ENCODE results near the gene SMARCAL1.
"Not testable (repeated sequence)": the region's sequence is repeated elsewhere in the genome, so short reads cannot be mapped to it uniquely, and the experiment has no call there.

The SMARCAL1 gene

DNA sequence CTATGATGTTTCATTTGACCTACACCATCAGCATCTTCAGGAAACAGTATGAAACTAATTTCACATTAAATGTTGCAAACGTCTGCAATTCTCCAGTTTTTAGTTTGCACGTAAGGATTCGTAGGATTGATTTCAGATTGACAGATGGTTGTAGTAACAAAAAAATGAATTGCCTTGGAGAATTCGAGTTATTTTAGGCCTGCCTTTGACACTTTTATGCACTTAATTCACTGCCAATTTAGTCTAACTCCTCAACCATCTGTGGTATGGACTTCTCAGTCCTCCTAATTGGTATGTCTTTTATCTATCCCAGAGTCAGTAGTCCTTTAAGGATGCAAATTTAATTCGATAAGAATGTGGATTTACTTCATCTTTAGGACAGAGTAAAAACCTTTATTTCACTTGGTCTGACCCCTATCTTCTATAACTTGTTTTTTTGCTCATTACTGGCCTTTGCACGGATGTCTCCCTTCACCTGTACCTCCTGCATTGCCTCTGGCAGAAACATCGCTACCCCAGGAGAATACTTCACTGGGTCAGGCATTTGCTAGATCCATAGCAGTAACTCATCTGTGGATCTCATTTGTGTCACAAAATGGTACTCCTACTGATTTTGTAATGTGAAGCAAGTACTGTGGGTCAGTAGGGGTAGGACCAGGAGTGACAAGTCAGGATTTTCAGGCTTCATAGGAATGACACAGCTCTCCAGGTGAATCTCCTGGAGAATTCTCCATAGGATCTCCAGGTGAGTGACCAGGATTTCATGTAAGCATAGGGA is 90.3 kb downstream of the SMARCAL1 start:
- DNase-seq (ENCODE audit: low spot score): no peak

DNA sequence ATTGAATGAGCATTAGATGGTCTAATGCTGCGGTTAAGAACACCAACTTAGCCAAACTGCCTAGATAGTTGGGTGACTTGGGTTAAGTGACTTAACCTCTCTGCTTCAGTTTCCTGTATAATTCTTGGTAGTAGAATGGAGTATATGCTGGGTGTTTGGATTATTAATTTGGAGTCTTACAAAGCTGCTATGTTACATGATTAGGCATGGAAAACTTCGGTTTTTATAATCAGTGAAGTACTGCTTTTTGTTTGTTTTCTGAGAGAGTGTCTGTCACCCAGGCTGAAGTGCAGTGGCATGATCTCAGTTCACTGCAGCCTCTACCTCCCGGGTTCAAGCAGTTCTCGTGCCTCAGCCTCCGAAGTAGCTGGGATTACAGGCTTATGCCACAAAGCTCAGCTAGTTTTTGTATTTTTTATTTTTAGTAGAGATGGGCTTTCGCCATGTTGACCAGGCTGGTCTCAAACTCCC is 90.9 kb downstream of the SMARCAL1 start:
- DNase-seq (ENCODE audit: low spot score): no peak

DNA sequence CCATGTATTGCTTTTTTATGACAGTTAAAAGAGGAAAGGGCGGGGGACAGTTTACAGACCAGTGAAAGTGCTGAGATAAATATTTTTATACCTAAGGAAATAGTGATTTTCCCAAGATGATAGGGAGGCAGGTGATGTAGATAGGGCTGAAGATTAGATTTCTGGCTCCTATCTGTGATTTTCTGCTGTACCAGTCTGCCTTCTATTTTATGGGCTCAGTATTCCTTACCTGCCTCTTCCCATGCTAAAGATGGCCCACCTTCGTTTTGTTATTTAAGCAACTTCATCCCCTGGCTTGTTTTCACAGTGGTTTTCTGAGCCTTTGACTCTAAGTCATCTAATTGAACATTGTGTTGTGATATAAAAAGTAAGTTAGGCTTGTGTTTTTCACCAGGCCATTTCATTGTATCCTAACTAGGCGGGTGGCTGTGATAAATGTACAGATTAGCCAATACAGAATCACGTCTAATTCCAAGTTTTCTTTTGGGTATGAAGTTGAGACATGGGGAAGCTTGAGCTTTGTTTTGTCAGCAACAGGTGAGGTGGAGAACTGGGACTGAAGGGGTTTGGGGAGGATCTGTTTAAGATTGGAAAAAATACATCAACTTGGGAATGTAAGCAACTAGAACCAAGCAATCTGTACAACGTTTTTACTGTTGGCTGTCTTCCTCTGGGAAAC is 91.6 kb downstream of the SMARCAL1 start:
- no peak for DNase-seq (ENCODE audit: low spot score)

DNA sequence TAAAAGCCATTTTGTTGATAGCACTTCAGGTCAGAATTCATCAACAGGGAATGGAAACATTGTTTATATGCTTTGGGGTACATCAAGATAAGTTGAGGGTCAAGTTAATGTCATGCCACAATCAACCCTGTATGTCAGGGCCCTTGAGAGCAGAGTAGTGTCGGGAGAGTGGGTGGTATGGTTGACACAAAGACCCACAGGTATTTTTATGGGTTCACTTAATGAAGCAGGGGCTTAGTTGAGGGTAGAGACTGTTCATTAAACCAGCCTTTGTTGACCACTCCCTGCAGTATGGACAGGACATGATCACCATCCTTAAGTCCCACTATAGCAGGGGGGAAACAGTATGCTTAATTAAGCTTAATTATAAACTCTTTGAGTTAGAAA is 92.1 kb downstream of the SMARCAL1 start:
- no peak for DNase-seq (ENCODE audit: low spot score)

DNA sequence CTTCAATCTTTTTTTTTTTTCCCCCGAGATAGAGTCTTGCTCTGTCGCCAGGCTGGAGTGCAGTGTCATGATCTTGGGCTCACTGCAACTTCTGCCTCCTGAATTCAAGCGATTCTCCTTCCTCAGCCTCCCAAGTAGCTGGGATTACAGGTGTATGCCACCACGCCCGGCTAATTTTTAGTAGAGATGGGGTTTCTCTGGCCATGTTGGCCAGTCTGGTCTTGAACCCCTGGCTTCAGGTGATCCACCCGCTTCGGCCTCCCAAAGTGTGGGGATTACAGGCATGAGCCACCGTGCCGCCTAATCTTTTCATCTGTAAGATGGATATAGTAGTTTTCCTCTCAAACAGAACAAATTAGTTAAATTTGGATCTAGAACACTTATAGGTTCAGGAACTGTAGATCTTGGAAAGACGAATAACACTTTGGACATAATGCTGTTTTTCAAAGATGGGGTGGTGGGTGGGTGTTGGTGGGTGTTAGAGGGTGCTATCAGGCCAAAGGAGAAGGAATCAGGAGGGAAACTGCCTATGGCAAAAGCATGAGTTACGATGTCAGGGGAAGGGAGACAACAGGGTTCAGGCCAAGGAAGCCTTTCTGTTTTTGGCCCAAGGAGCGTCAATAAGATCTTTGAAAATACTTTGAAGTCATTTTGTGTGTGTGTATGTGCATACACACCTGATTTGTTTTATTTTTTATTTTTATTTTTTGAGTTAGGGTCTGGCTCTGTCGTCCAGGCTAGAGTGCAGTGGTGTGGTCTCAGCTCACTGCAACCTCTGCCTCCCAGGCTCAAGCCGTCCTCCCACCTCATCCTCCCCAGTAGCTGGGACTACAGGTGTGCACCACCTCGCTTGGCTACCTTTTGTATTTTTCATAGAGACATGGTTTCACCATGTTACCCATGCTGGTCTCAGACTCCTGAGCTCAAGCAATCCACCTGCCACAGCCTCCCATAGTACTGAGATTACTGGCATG is 93.1 kb downstream of the SMARCAL1 start:
- no peak for DNase-seq (ENCODE audit: low spot score)

DNA sequence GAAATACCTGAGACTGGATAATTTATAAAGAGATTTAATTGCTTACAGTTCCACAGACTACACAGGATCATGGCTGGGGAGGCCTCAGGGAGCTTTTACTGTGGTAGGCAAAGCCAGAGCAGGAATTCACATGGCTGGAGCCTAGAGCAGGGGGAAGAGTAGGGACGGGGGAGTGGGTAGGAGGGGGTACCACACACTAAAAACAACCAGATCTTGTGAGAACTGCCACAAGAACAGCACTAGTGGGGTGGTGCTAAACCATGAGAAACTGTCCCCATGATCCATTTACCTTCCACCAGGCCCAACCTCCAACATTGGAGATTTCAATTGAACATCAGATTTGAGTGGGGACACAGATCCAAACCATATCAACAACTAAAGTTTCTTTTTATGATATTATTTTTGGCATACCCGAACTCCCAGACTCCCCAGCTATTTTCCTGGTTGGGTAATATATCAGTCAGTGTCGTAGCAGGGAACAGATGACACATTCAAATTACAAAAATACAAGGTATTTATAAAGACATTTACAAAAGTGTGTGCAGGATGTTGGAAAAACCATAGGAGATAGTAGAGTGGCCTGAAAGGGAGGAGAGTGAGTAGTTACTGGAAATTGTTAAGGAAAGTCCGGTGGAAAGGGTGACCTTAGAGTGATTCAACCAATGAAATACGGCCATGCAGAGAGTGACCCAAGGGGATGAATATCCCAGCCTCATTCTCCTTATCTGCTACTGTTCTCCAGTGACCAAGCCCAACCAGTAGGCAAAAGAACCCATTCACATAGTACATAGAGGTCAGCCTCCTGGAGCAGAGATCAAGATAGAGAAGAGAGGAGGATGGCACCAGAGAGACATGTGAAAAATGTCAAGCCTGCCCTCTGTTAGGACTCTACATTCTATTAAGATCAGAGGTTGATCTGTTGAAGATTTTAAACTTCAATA is 95.2 kb downstream of the SMARCAL1 start:
- DNase-seq (ENCODE audit: low spot score): no peak

DNA sequence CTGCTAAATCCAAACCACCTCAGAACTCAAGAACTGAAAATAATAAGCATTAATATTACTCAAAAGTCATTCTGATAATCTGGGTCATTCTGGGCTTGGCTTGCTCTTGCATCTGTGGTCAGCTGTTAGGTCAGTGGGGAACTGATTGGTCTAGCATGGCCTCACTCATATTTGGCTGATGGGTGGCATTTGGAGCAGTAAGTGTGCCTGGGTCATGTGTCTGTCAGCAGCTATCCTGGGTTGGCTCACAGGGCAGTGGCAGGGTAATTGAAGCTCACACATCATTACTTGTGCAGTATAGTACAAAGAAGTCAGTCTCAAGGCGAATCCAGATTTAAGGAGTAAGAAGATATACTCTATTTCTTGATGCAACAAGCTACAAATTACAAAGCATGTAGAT is 95.9 kb downstream of the SMARCAL1 start:
- DNase-seq (ENCODE audit: low spot score): no peak

DNA sequence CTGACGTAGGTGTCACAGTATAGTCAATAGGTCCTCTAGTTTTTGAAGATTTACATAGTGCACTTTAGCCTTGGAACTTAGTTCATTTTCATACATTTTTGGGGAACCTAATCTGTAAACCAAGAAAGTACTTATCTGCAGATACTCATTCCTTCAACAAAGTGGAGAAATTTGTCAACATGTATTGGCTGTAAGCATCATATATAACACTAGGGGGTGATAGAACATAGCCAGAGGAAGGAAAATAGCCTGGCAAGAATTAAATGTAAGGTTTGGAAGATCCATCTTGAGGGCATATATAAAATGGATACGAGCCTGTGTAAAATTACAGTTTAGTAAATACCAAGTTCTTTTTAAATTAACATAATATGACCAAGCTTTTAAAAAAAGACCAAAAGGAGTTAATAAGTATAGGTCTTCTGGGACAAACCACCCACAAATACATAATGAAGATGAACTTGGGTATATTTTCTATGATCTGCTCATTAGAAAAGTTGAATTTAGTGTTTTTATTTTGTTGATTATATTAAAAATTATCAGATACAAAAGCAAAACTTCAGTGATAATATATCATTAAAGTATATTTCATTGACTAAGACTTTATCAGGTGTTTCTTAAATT is 104.6 kb downstream of the SMARCAL1 start:
- DNase-seq (ENCODE audit: low spot score): peak; percentile 22

DNA sequence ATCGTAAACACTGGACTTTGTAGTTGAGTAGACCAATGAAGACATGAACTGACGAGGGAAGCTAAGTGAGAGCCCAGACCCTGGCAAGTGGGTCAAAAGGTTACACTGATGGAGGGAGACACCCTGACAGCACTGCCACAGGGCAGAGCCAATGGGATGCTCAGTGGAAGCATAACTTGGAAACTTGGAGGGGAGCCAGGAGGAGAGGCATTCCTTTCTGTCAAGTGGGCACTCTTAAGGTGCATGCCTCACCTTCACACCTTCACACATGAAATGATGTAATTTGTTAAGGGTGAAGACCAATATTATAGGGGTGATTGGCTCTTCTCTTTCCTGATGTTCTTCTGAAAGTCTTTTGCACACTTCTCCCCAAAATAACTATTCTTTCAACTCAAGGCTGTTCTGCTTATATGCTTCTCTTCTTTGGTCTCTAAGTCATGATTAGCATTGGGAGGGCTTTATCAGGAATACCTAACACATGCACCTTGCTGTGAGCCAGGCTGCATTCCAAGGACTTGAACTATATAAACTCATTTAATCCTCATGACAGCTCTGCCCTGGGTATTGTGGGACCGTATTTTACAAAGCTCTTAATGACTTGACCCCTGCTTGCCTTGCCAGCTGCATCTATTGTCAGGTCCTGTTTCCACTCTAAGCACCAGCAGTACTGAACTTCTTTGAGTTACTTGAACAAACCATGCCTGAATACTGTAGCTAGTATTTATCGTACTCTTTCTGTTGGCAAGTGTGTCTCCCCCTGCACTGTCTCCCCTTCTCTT is 105.4 kb downstream of the SMARCAL1 start:
- DNase-seq (ENCODE audit: low spot score): no peak

DNA sequence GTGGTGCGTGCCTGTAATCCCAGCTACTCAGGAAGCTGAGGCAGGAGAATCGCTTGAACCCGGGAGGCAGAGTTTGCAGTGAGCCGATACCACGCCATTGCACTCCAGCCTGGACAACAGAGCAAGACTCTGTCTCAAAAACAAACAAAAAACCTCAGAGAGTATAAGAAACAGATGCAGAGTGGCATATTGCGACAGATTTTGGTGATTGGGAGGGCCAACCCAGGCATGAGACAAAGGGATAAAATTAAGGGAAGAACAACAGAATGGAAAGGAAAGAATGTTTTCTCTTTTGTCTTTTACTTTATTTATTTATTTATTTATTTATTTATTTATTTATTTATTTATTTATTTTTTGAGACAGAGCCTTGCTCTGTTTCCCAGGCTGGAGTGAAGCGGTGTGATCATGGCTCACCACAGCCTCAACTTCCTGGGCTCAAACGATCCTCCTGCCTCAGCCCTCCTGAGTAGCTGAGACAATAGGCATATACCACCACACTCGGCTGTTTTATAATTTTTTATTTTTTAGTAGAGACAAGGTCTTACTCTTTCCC is 106.4 kb downstream of the SMARCAL1 start:
- not testable (repeated sequence) for DNase-seq (ENCODE audit: low spot score)

DNA sequence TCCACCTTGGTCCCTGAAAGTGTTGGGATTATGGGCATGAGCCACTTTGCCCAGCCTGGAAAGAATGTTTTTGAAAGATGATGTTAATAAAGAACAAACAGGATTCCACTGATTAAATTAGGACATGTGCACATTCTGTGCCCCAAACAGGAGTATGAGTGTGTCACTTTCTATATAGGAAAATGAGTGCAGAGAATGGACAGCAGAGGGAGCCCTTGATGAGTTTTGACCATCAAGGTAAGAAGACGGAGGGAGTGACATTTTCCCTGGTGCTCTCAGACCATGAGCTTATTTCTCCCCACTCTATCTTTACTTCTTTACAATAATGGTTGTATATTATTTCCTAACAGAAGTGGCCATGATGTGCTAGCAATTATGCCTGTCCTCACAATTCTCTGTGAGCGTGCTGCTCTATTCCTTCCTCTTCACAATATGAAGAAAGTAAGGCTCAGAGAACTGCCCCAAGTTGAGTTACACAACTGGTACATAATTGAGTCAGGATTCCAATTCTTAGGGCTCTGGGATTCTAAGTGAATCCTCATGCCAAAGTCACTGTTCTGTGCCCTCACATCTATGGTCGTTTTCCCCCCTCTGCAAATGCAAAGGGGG is 107.0 kb downstream of the SMARCAL1 start:
- DNase-seq (ENCODE audit: low spot score): peak; percentile 43

DNA sequence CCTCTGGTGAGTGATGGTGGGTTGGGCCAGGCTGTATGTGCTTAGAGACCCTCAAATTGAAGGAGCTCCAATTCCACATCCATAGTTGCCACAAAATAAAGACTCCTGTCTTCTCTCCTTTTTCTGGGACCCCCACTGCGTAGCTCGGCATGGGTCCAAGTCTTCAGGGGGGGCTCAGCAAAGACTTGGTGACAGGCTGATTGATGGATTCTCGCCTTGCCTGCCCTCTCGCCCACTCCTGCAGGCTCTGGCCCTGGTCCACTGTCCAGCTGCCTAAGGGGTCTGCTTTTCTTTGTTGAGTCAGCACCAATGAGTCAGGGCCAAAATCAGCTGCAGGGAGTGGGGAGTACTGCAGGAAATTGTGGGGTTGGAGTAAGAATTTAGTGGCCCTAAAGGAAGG is 107.8 kb downstream of the SMARCAL1 start:
- DNase-seq (ENCODE audit: low spot score): no peak

DNA sequence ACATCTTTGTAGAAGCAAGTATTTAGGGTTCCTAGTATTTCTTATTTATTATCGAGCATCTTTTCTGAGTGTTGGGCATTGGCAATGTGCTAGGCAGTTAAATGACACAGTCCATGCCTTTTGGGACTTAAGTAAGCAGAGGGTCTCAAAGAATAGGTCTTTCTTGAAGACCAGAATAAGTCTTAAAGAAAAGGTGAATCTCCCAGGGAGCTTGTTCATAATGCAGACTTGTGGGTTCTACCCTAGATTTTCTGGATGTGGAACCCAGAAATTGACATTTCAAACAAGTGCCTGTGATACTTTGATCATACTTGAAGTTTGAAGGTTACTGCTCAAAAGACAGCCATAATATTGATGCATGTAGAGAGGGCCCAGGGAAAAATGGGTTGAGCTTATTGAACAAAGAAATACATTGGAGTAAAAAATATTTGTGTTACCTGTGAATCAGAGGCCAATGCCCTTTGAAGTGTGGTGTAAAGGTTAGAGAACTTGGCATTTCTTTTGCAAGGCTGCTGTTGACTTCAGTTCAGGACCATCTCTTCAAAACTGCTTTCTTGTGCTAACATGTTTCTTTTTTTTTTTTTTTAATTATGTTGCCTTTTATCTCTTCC is 110.7 kb downstream of the SMARCAL1 start:
- DNase-seq (ENCODE audit: low spot score): no peak

DNA sequence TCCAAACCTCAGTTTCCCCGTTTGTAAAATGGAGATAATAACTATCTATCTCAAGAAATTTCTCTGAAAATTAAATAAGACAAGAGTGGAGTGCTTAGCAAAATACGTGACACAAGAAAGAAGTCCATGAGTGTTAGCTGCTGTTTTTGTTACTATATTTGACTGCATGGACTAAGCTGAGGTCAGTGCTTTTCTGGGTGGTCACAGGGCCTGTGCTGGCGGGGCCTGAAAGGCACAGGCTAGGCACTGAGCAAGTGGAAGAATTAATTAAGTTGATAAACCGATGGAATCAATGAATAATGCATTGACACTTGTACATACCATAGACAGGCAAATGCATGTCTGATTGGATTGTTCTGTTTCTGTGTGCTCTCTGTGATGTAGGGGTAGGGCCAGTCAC is 113.7 kb downstream of the SMARCAL1 start:
- DNase-seq (ENCODE audit: low spot score): no peak

DNA sequence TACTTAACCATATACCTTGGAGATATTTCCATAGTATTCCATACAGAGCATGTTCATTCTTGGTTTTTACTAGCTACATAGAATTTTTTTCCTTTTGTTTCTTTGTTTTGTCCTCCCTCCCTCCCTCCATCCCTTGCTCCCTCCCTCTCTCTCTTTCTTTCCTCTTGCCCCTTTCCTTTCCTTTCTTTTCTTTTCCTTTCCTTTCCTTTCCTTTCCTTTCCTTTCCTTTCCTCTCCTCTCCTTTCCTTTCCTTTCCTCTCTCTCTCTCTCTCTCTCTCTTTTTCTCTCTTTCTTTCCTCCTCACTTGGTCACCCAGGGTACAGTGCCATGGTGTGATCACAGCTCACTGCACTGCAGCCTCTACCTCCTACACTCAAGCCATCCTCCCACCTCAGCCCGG is 114.7 kb downstream of the SMARCAL1 start:
- no peak for DNase-seq (ENCODE audit: low spot score)

DNA sequence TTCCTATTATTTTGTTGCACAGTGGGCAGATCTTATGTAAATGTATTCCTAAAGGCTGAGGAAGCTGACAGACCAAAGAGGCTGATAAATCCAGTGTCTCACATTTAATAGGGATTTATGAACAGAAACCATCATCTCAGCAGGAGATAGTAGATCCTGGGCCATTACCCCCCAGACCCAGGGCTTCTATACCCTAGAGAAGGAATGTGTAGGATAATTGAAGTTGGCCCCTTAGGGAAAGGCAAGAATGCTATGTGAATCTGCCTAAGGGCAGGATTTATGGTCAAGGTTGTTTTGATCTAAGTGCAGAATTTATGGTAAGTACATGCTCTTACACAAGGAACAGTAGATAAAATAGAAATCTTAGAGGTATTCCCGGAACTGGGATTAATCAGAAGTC is 115.3 kb downstream of the SMARCAL1 start:
- DNase-seq (ENCODE audit: low spot score): no peak

DNA sequence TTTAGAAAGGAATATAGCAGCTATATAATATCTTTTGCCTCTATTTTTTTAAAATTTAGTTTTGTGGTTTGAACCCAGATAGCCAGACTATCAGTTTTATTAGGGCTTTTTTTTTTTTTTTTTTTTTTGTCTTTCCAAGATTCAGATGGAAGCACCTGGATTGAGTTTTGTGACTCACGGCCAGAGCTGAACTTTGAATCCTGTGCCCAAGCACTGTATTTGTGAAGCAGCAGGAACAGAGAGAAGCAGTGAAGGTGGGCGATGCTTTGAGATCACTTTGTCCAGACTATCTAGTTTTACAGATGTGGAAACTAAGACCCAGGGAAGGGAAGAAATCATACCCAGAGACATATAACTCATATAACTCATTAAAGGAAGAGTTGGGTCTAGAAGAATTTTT is 120.3 kb downstream of the SMARCAL1 start:
- DNase-seq (ENCODE audit: low spot score): no peak

Data from HuH-7 (cell line).